ENCODE data around the gene PRPF6.

Gene PRPF6

DNA sequence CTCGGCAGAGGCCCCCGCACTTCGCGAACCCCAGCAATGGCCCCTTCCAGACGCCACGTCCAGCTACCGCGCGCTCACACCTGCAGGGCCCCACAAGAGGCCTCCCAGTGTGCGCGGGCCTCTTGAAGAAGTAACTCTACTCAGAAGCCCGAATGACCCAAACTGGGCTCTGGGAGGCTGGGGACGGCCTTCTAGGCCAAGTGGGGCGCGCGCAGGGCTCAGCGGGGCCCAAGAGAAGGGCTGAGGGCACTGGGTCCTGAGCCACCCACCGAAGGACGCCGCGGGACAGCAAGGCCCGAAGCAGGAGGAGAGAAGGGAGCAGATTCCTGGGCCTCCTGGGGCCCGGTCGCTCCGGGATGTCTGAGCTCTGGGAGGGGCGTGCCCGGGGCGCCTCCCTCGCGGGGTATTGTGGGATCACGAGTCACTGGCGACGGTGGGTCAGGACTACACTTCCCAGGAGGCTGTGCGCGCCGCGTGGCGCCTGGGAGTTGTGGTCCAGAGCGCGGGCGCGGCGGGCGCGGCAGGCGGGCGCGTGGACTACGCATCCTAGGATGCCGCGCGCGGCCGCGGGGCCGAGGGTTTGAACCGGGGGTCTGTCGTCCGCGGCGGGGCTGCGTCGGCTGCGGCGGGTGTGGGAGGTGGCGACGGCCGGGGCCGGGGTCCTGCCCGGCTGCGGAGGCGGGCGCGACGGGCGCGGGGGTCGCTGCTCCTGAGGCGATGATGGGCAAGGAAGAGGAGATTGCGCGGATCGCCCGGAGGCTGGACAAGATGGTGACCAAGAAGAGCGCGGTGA is 81.9 kb downstream of the PRPF6 start, which contains the start of gene TCEA2:
Gene TCEA2 (plus strand): TSS at position 603 of the 793 bp plus-strand sequence. CDS start 115 bp downstream, at position 718.
- TF ChIP-seq, protein P1, sequence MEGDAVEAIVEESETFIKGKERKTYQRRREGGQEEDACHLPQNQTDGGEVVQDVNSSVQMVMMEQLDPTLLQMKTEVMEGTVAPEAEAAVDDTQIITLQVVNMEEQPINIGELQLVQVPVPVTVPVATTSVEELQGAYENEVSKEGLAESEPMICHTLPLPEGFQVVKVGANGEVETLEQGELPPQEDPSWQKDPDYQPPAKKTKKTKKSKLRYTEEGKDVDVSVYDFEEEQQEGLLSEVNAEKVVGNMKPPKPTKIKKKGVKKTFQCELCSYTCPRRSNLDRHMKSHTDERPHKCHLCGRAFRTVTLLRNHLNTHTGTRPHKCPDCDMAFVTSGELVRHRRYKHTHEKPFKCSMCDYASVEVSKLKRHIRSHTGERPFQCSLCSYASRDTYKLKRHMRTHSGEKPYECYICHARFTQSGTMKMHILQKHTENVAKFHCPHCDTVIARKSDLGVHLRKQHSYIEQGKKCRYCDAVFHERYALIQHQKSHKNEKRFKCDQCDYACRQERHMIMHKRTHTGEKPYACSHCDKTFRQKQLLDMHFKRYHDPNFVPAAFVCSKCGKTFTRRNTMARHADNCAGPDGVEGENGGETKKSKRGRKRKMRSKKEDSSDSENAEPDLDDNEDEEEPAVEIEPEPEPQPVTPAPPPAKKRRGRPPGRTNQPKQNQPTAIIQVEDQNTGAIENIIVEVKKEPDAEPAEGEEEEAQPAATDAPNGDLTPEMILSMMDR (conservative IDR thresholded peaks at IDR 0.05; ENCODE audit: control insufficient read depth, insufficient read depth, low read depth, low read length): no peak
- DNase-seq (ENCODE audit: low read depth): peak; percentile 95
- peak within 1 kb of the TSS; percentile 75 for H3K4me3 ChIP-seq (ENCODE audit: control insufficient read depth, low read depth, low read length)

DNA sequence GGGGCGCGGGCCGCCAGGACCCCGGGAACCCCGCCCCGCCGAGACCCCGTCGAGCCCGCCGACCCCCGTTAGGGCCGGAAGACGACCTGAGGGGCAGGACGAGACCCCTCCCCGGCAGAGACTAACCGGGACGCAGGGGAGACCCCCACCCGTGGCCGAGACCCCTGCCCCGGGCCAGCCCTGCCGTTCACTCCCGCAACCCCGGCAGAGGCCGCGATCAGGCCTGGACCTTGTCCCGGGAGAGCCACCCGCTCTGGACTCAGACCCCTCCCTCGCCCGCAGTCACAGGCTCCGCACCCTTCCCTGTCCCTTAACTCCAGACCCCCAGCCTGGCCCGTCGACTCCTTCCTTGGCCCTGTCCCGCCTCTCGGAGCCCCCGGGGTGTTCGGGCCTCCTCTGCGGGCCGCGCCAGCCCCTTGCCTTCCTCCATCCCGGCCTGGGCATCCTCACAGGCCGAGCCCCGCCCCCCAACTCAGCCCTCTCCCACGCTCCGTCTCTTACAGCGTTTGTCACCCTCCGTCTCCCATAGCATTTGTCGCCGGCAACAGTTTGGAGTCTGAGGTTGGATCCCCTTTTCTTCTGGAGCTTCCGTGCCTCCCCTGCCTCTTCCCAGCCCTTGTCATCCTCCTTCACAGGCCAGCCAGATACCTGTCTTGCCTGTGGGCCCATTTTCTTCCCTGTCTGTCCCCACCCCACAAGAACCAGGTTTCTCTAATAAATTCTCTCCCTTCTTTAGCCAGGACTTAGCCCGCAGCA is 82.6 kb downstream of the PRPF6 start:
- DNase-seq (ENCODE audit: low read depth): no peak
- TF ChIP-seq, protein P1 (conservative IDR thresholded peaks at IDR 0.05; ENCODE audit: control insufficient read depth, insufficient read depth, low read depth, low read length): no peak
- H3K4me3 ChIP-seq (ENCODE audit: control insufficient read depth, low read depth, low read length): peak overlapping the region; percentile 75

DNA sequence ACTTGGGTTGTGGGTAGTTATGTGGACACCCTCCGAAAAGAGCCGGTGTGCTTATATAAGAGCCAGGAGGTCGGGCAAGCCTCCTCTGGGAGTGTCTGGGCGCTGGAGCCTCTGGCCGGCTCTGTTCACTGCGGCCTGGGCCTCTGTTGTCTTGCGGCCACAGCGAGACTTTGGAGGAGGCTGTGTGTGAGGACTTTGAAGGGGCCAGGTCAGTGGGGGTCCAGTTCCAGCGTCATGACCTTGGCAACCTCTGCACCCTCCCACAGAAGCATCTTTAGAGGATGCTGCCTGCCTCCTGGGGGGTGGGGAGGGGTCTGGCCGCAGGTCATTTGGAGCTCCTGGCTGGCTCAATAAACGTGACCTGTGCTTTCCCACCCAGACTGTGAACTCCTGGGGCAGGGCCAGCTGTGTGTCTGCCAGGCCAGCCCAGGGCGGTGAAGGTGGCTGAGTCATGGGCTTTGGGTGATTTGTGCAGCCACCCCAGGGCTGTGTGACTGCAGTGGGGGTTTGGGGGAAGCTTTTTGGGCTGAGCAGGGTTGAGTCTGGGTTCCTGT is 83.3 kb downstream of the PRPF6 start:
- TF ChIP-seq, protein P1 (conservative IDR thresholded peaks at IDR 0.05; ENCODE audit: control insufficient read depth, insufficient read depth, low read depth, low read length): no peak

DNA sequence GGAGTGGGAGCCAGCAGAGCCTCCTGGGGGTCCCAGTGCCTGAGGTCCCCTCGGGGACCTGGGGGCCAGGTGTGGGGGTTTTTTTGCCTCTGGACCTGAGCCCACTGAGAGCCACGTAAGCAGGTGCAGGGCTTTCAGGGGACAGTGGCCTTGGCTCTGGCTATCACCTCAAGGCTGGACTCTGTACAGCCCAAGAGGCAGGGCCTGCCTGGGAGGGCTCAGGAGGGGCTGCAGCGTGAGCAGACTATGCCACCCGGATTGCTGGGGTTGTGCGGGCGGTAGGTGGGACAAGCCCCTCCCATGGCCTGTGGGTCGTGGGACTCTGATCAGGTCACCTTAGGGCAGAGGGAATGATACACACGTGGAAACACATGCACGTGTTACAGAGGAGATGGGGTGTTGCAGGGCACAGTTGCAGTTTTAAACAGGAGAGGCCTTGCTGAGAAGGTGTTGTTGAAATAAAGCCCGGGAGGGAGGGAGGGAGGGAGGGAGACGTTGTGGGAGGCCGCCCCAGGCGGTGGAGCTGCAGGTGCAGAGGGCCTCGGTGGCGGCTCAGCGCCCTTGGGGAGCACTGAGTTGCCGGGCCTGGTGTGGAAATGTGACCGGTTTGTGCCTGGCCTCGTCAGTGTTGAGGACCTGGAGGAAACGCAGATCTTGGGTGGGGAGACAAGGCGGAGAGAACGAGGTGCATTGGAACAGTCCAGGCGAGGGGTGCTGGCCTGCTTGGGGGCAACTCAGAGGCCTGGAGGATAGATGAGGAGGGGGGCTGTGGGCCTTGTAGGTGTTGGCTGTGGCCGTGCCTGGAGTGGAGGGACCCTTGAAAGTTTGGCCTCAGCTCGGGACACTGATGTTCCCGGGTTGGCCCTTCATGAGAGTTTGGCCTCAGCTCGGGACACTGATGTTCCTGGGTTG is 84.4 kb downstream of the PRPF6 start:
- DNase-seq (ENCODE audit: low read depth): no peak
- no peak overlapping the region for H3K4me3 ChIP-seq (ENCODE audit: control insufficient read depth, low read depth, low read length)
- TF ChIP-seq, protein P1 (conservative IDR thresholded peaks at IDR 0.05; ENCODE audit: control insufficient read depth, insufficient read depth, low read depth, low read length): no peak

More for the DNA sequence above, 83.3 kb downstream of the PRPF6 start:
- H3K4me3 ChIP-seq (ENCODE audit: control insufficient read depth, low read depth, low read length): peak overlapping the region; percentile 75
- peak; percentile 71 for DNase-seq (ENCODE audit: low read depth)

DNA sequence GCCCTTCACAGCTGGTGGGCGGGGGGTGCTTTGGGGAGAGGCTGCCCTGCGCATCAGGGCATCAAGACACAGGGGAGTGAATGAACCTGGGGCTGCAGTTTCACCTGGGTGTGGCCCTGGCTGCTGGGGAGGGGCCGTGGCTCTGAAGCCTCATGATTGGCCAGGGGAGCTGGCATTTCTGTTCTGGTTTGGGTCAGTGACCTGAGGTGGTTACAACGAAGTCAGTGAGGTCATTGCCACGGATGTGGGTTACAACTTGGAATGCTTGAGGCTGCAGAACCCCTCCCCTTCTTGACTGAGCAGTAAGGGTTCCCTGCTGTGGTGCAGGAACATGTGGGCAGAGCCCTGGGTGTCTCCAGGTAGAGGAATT is 85.0 kb downstream of the PRPF6 start:
- TF ChIP-seq, protein P1 (conservative IDR thresholded peaks at IDR 0.05; ENCODE audit: control insufficient read depth, insufficient read depth, low read depth, low read length): no peak
- peak; percentile 83 for DNase-seq (ENCODE audit: low read depth)
- no peak overlapping the region for H3K4me3 ChIP-seq (ENCODE audit: control insufficient read depth, low read depth, low read length)

Measured in fibroblast of mammary gland (primary cell).